ENCODE results near the gene HNRNPLL. TPM values are rescaled to one million over a fixed set of nuclear protein-coding genes. Genes with fewer than 3 reads are reported as not detected.
A peak's percentile ranks its signal among the peaks of the same experiment; 100 is the strongest.
"Not testable (repeated sequence)": the region's sequence is repeated elsewhere in the genome, so short reads cannot be mapped to it uniquely, and the experiment has no call there.

Gene HNRNPLL
- total RNA-seq, 1 experiment from 2014 or later: 43.2 TPM

GRCh38 chr2:38537296-38537695 is 65.4 kb downstream of the HNRNPLL start:
- H3K36me3 ChIP-seq (ENCODE audit: control insufficient read depth in 1 of 2, insufficient read depth in 2 of 2, low read length in 2 of 2); ATAC-seq; RAD21 ChIA-PET (ENCODE audit: low non-redundant PET in 1 of 2, low total read pairs in 2 of 2, uncharacterized antibody in 2 of 2, unreplicated experiment in 2 of 2); H3K4me2 ChIP-seq (ENCODE audit: low read length); H3K4me3 ChIP-seq (replicated peaks in 1 of 2; ENCODE audit: low read depth in 1 of 2, low read length in 2 of 2); DNase-seq (ENCODE audit: low read depth, low spot score); H3K9ac ChIP-seq (ENCODE audit: low read length); H3K9me2 ChIP-seq (ENCODE audit: insufficient read depth); H2AFZ ChIP-seq (ENCODE audit: low read depth, low read length, poor library complexity, severe bottlenecking); H3K27me3 ChIP-seq (ENCODE audit: insufficient read depth, low read length); H3K27ac ChIP-seq (ENCODE audit: low read depth, low read length); BruUV-seq (replicated peaks); H3K79me2 ChIP-seq (ENCODE audit: insufficient read depth, low read length); H3K9me3 ChIP-seq (ENCODE audit: control insufficient read depth in 1 of 2, insufficient read depth in 1 of 2, low read depth in 1 of 2, low read length in 2 of 2); H4K20me1 ChIP-seq (ENCODE audit: insufficient read depth): not testable (repeated sequence)
- ChIA-PET CTCF (interaction anchor here (1.0 to 2.4 kb wide), 2 partner anchors 188 to 222 kb away, joined by 3 to 6 read pairs; no protein-coding TSS in a partner anchor), POLR2A (interaction anchor here (0.7 kb wide), 1 partner anchor 60 kb away, joined by 3 read pairs; no protein-coding TSS in a partner anchor)
- intact Hi-C loops (cut with micrococcal nuclease): loop anchor here (5.0 to 10.0 kb wide), 3 partner anchors 205 to 698 kb away; no protein-coding TSS in a partner anchor
- peaks cover 28% of the 10 kb centered on the region in 2 experiments for H3K4me1 ChIP-seq (ENCODE audit: control insufficient read depth in 1 of 2, insufficient read depth in 2 of 2, low read length in 2 of 2)

DNA sequence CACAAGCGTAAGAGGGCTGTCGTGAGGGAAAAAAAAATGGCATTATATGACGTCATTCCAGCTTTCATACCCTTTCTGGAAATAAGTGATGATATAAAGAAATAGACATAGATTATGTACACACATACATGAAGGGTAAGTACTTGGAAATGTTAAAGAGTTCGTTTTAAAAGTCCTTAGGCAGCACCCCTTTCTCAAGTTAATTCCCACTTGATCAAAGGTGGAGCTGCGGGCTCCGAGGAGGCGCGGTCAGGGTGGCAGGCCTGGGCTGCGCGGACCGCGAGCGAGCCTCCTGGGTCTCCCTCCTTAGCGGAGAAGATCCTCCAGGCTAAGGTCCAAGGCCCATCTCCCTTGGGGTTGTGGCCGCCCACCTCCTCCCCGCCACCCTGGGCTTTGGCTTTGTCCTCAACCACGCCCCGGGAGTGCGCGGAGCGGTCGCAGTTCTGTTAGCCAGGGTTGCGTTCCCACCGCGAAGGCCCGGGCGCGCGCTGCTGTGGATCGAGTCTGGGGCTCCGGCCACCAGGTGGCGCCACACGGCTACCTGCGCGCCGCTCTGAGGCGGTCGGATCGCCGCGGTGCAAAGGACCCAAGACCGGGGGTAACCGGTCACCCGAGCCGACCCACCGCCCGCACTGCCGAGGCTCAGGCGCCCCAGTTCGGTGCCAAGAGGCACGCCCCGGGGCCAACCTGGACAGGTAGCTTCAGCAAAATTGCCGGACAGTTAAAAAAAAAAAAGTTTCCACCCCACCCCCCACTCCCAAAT is 66.8 kb downstream of the HNRNPLL start:
- Histone ChIP-seq H3K9me2 (ENCODE audit: insufficient read depth) (no peaks in the 10 kb centered on the region), H3K4me2 (ENCODE audit: low read length) (peak overlapping the region; percentile 83), H3K27ac (ENCODE audit: low read depth, low read length) (no peak overlapping the region), H3K9ac (ENCODE audit: low read length) (peak overlapping the region; percentile 26), H3K9me3 (ENCODE audit: control insufficient read depth in 1 of 2, insufficient read depth in 1 of 2, low read depth in 1 of 2, low read length in 2 of 2) (no peaks in the 10 kb centered on the region), H4K20me1 (ENCODE audit: insufficient read depth) (no peaks in the 10 kb centered on the region), H2AFZ (ENCODE audit: low read depth, low read length, poor library complexity, severe bottlenecking) (peak overlapping the region; percentile 95), H3K27me3 (ENCODE audit: insufficient read depth, low read length) (no peaks in the 10 kb centered on the region), H3K4me3 (replicated peaks in 1 of 2; ENCODE audit: low read depth in 1 of 2, low read length in 2 of 2) (peak overlapping the region; percentile 47 to 54), H3K79me2 (ENCODE audit: insufficient read depth, low read length) (no peaks in the 10 kb centered on the region), H3K36me3 (ENCODE audit: control insufficient read depth in 1 of 2, insufficient read depth in 2 of 2, low read length in 2 of 2) (no peaks in the 10 kb centered on the region), H3K4me1 (ENCODE audit: control insufficient read depth in 1 of 2, insufficient read depth in 2 of 2, low read length in 2 of 2) (peaks cover 14% of the 10 kb centered on the region in 2 experiments; a peak in 3 of 4 replicates)
- TF ChIP-seq EZH2 (IDR thresholded peaks at IDR 0.05) (no peak), TCF7L2 (IDR thresholded peaks at IDR 0.05; ENCODE audit: borderline replicate concordance, extremely low read depth, insufficient read depth, insufficient read length) (peak; percentile 47), RAD21 (IDR thresholded peaks at IDR 0.05; ENCODE audit: low read depth) (peak; percentile 88), ZFX (IDR thresholded peaks at IDR 0.05) (peak; percentile 37; the same call in 1 of the 2 replicates), ZNF274 (IDR thresholded peaks at IDR 0.05; ENCODE audit: low read depth, low read length) (no peak)
- TF ChIP-seq, protein P1, sequence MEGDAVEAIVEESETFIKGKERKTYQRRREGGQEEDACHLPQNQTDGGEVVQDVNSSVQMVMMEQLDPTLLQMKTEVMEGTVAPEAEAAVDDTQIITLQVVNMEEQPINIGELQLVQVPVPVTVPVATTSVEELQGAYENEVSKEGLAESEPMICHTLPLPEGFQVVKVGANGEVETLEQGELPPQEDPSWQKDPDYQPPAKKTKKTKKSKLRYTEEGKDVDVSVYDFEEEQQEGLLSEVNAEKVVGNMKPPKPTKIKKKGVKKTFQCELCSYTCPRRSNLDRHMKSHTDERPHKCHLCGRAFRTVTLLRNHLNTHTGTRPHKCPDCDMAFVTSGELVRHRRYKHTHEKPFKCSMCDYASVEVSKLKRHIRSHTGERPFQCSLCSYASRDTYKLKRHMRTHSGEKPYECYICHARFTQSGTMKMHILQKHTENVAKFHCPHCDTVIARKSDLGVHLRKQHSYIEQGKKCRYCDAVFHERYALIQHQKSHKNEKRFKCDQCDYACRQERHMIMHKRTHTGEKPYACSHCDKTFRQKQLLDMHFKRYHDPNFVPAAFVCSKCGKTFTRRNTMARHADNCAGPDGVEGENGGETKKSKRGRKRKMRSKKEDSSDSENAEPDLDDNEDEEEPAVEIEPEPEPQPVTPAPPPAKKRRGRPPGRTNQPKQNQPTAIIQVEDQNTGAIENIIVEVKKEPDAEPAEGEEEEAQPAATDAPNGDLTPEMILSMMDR (IDR thresholded peaks at IDR 0.05 in 2 of 3, conservative IDR thresholded peaks at IDR 0.05 in 1 of 3; ENCODE audit: borderline replicate concordance in 1 of 3, insufficient read depth in 1 of 3, low read depth in 2 of 3, low read length in 2 of 3): peak; percentile 81 to 84 (median 82)
- BruUV-seq (replicated peaks): no TSS peak
- ChIA-PET POLR2A (interaction anchor here (0.7 kb wide), 1 partner anchor 159 kb away, joined by 3 read pairs; the partner anchor contains the start of gene ATL2), RAD21 (ENCODE audit: low non-redundant PET in 1 of 2, low total read pairs in 2 of 2, uncharacterized antibody in 2 of 2, unreplicated experiment in 2 of 2) (interaction anchor here in 1 of 2 experiments (0.6 kb wide), 1 partner anchor 36 kb away, joined by 4 read pairs; no protein-coding TSS in a partner anchor), CTCF (interaction anchor here (0.6 to 2.4 kb wide), 8 partner anchors 9 to 575 kb away, joined by 3 to 6 read pairs (median 3); partner anchors contain the start of gene SRSF7)
- intact Hi-C loops (cut with micrococcal nuclease): loop anchor here (1.0 to 10.0 kb wide), 4 partner anchors 190 to 699 kb away; no protein-coding TSS in a partner anchor
- ATAC-seq (peak; percentile 96), DNase-seq (ENCODE audit: low read depth, low spot score) (peak; percentile 37)
